Stimulated activated CD8-positive, alpha-beta memory T cell treated with anti-CD3 and anti-CD28 coated beads, Interleukin-4, amount 100 ng/mL, for 4 hours (primary cell): ENCODE results near the gene SRRM4.

Experiments used
- DNase-seq, 2 donors: peaks; one replicate each; pipeline ENCODE4 v3.0.0-alpha.2; 2020; ENCODE audit warnings: low read depth in 2 of 2, low spot score in 1 of 2

The SRRM4 gene

GRCh38 chr12:119158402-119158801 lies 177.1 kb downstream of the SRRM4 start:
- DNase-seq = no peak

- DNase-seq = no peak
These were observed 178.5 kb downstream of the SRRM4 start for GRCh38 chr12:119159844-119160243.

DNA sequence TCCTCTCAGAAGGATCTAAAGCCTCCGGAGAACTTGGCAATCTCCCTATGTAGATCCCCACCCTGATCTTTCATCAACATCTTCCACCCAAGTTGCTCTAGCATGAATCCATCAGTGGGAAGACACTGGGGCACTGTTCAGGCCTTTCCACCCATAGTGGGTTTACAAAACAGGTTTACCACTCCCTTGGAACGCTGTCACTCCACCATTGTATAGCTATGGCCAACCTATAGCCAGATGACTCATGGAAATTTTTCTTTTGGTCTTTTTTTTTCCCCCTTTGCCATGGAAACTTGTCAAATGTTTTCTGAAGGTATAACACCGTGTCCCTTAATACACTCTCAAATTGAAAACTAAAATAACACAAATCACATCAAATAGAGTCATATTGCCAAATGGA lies 186.6 kb downstream of the SRRM4 start:
- no peak for DNase-seq

- DNase-seq = no peak
These were observed 187.4 kb downstream of the SRRM4 start for GRCh38 chr12:119168721-119169120.

GRCh38 chr12:119169150-119169549 lies 187.8 kb downstream of the SRRM4 start:
- DNase-seq = no peak

DNA sequence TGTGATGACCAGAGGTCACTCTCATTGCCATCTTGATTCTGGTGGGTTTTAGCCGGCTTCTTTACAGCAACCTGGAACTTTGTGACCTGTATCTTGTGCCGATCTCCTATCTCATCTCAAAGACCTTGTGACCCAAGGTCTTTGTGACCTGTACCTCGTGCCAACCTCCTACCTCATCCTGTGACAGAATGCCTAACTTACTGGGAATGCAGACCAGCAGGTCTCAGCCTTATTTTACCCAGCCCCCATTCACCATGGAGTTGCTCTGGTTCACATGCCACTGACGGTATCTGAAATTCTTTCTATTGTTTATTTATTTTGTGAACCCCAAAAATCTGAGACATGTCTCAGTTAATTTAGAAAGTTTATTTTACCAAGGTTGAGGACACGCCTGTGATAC lies 189.9 kb downstream of the SRRM4 start:
- DNase-seq = no peak

DNA sequence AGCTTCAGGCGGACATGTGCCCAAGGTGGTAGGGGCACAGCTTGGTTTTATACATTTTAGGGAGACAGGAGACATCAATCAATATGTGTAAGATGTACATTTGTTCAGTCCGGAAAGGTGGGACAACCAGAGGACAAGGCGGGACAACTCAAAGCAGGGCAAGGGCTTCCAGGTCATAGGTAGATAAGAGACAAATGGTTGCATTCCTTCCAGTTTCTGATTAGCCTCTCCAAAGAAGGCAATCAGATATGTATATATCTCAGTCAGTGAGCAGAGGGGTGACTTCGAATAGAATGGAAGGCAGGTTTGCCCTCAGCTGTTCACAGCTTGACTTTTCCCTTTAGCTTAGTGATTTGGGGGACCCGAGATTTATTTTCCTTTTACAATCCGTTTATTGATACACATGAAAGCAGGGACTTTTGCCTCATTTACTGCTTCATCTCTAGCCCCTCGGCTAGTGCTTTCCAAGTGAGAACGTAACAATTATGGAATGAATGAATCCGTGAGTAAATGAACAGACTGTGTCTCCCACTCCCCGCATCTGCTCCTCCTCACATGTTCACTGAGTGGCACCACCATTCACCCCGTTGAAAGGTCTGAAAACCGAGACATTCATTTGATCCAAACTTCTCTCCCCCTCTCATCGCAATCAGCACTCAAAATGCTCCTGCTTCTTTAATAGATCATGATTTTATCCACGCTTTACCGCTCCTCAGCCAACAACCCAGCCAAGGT lies 190.5 kb downstream of the SRRM4 start:
- no peak for DNase-seq

- DNase-seq = no peak
These were observed 193.7 kb downstream of the SRRM4 start for GRCh38 chr12:119175081-119175480.

DNA sequence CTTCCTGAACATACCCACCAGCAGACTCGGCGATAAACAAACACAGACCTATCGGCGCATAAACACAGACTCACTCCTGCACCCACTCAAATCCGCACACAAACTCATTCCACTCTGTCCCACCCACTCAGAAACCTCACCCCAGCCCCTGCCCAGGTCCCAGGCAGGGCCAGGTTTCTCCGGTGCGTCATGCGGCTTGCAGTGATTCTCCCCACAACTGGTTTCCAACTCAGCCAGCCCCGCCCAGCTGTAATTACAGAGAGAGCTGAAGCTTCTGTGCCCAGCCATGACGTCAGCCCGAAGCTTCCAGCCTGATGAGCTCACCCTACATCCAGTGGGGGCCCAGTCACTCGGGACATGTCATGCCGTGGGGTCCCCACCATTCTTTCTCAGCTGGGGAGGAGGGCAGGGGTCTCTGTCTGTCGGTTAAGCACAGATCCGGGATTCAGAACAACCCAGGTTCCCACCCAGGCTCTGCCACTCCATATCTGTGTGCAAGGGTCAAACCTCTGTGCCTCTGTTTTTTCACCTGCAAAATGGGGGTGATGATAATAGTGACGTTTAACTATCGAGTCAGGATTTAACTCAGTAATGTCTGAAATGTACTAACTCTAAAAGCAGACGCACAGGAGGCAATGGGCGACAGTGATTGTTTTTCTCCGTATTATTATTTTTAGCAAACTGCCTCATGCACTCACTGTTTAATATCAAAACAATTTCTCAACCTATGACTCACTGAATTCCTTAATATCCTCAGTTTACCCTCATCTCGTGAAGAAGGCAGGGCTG lies 195.1 kb downstream of the SRRM4 start:
- no peak for DNase-seq

DNA sequence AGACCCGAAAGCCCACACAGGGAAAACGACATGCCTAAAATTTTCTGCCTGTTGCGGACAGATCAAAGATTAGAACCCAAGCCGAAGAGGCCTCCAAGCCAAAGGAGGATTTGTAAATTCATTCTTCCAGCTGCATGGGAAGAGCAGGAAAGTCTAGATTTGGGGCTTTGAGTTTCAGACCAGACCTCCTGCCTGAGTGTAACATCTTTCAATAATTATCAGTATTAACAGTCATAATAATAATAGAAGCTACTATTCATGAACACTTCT lies 195.7 kb downstream of the SRRM4 start:
- DNase-seq = no peak

DNA sequence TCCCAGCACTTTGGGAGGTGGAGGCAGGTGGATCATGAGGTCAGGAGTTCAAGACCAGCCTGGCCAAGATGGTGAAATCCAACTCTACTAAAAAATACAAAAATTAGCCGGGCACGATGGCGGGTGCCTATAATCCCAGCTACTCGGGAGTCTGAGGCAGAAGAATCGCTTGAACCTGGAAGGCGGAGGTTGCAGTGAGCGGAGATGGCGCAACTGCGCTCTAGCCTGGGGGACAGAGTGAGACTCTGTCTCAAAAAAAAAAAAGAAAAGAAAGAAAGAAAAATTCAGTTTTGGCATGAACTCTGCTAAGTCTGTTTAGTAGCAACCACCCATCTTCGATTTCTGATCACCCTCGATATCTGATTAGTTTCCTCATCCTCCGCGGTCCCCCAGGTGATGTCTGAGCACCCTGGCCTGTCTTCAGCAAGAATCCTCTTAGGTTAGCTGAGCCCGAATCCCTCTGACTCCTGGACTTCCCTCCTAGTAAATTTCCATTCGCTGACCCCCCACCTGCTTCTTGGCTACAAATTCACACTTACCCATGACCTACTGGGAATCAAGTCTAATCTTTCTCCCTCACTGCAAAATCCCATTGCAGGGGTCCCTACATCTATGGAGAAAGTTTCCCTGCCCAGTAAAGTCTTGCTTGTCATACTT lies 196.5 kb downstream of the SRRM4 start:
- no peak for DNase-seq

DNA sequence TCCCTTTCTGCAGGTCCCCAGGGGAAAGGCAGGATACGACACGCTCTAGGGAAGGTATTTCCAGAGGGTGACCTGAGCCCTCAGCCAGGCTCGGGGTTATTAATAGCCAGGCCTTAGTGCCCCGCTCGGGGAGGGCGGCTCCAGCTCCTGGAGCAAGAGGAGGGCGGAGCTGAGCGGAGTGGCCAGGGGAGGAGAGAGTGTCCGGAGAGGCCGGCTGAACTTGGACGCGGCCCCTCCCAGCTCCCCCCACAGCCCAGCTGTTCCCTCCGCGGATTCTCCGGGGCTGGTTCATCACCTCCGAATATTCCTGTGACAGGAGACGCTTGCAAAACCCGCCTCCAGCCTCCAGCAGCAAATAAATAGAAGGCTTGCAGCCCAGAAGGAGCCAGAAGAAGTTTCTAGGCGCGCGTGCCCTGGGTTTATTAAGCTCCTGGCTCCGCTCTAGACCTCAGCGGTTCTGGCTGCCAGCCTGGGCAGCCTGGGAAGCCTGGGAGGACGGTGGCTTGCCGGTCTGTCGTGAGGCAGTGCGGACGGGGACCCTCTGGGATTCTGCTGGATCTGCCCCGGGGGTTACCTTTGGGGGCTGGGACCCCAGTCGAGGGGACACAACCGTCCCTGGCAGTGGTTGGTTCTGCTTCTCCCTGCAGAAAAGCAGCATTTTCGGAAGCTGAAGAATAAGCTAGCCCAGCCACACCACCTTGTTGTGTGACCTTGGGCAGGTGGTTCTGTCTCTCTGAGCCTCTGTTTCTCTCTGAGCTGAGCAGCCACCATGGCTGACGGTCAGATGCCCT lies 197.4 kb downstream of the SRRM4 start, which contains the start of gene HSPB8:
TSS of gene HSPB8 (plus strand) at position 388 of the 791 bp plus-strand sequence. CDS start at position 770, 382 bp downstream.
- no peak for DNase-seq

- DNase-seq = no peak
These were observed 198.1 kb downstream of the SRRM4 start for GRCh38 chr12:119179335-119180021.

- DNase-seq = no peak
These were observed 199.2 kb downstream of the SRRM4 start for GRCh38 chr12:119180380-119181040.

DNA sequence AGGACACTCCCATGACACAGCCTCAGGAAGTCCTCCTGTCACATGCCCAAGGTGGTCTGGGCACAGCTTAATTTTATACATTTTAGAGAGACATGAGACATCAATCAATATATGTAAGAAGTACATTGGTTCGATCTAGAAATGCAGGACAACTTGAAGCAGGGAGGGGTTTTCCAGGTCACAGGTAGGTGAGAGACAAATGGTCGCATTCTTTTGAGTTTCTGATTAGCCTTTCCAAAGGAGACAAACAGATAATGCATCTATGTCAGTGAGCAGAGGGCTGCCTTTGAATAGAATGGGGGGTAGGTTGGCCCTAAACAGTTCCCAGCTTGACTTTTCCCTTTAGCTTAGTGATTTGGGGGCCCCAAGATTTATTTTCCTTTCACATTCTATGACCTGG lies 199.9 kb downstream of the SRRM4 start:
- no peak for DNase-seq

- DNase-seq = no peak
These were observed 200.6 kb downstream of the SRRM4 start for GRCh38 chr12:119181944-119182343.

DNA sequence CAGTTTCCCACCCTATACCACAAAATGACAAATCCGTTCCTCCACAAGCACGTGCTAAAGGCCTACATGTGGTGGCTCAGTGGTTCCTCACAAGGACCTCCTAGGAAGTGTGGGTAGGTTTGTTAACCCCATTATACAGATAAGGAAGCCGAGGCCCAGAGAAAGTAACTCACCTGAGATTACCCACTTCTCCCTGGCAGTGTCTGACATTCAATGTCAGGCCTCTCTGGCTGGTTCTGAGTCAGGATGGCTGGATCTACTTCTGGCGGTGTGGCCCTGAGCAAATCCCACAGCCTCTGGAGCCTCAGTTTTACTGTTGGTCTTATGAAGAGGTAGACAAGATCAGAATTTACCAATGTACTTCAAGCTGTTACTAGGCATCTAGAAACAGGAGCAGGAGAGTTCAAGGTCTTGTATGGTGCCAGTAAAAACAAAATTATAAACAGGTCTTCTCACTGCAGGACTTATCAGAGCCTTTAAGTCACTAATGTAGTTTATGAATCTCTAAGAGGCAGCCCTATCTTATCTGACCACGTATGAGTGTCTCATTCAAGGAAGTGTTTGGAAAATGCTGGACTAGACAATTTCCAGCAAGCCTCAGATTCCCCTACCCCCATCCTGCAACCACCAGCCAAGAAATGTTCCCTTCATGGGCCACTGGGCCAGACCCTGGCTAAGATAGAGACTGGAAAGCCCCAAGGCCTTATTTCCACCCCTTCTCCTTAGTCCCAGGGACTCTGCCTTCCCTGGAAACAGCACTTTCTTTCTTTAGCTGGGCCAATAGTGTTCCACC lies 201.6 kb downstream of the SRRM4 start:
- DNase-seq = no peak

GRCh38 chr12:119183942-119184695 lies 202.8 kb downstream of the SRRM4 start:
- no peak for DNase-seq

DNA sequence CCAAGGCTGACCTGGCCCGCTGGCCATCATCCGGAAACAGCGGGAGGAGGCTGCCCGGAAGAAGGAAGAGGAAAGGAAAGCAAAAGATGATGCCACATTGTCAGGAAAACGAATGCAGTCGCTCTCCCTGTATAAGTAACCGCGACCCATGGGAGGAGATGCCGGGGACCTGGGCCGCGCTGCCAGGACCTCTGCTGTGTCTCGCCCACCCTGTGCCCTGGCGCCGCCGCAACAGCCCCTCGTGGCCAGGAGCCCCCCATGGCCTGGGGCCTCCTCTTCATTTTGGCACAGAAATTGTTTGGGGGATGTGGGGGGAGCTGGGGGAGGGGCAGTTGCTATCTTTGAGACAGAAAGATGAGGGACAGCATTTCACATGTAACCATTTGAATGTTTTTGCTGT lies 213.9 kb downstream of the SRRM4 start:
- no peak for DNase-seq
